Stimulated activated CD4-positive, alpha-beta T cell treated with anti-CD3 and anti-CD28 coated beads, Interleukin-1b, Interleukin-23, amount 100 ng/mL, for 1 hour (primary cell): Measurements from ENCODE around the gene NUCB2.
A peak's percentile ranks its signal among the peaks of the same experiment; 100 is the strongest.

Experiments used
- DNase-seq, 2 donors: peaks; one replicate each; pipeline ENCODE4 v3.0.0-alpha.2; 2020; ENCODE audit warnings: low read depth in 2 of 2

Gene NUCB2

DNA sequence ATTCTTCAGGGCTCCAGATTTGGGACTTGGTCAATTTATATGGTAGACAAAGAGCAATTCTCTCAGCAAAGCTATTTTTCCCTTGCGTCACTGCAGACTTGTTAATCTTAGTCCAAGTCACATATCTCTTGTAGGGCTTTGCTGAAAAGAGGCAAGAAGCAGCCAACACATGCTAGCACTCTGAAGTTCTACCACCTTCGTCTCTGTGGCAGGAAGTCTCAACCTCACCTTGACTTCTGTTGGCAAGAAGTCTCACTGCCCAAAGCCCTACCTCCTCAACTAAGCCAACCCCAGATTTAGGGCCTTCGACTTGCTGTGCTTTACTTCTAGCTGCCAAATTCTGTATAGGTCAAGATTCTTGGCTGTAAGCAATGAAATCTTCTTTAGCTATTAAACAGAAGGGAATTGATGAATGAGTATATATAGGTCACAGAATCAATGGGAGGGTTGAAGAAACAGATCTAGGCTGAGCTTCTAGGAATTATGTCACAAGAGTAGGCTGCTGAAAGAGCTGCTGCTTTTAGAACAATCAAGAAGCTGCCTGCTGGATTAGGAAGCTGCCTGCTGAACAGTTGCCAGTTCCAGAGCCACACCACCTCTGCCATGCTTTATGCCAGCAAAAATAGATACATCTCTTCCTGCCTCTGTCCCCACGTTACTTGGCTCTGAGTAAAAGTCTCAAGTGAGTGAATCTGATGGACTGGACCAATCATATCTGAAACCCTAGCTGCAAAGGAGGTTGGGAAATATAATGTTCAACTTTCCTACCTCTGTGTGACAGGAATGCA, 57.5 kb downstream of the NUCB2 start:
- no peak for DNase-seq

DNA sequence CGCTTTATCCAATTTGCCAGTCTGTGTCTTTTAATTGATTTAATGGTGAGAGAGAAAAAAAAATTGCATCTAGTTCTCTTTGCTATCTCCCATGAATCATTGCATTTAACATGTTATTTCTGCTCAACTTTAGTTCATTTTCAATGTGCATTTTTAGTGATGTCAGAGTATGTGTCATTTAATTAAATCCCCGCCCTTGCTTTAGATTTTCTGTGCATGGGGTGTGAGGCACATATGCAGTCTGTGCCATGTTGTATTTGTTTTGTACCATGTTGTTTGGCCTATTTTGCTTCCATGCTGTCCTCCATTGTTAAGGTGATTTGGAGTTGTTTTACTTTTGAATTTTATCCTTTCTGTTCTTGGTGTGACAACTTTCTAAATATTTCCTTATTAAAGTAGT, 66.7 kb downstream of the NUCB2 start:
- DNase-seq = no peak

DNA sequence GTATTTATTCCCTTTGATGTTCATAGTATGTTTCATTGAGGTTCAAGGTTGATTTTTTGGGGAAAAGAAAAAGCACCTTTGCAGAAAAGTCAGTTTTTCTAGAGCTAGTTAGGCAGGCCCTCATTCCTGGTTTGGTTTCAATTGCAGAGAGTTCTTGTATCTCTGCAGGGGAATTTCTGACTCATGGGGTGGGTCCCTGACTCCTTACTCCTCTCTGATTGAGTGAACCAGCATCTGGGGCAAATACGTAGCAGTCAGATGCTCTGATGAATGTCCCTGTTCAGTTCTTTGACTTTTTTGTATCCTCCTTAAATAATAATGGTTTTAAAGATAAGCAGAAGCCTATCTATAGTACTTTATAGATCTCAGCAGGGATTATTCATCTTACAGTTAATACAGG, 67.4 kb downstream of the NUCB2 start:
- no peak for DNase-seq

DNA sequence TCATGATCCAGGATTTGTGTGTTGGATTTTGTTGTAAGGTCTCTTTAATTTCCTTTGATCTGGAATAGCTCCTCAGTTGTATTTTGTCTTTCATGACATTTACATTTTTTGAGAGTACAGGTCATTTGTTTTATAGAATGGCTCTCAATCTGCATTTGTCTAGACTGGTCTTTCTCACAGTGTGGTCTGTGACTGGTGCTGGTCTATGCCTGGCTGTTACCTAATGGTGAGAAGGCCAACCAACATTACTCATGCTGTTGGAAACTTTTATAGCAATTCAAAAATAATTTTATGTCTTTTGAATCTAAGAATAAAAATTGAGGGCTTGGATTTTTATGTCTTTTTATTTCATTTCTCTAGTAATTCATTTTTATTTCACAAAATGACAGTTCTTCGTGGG, 71.1 kb downstream of the NUCB2 start:
- no peak for DNase-seq

DNA sequence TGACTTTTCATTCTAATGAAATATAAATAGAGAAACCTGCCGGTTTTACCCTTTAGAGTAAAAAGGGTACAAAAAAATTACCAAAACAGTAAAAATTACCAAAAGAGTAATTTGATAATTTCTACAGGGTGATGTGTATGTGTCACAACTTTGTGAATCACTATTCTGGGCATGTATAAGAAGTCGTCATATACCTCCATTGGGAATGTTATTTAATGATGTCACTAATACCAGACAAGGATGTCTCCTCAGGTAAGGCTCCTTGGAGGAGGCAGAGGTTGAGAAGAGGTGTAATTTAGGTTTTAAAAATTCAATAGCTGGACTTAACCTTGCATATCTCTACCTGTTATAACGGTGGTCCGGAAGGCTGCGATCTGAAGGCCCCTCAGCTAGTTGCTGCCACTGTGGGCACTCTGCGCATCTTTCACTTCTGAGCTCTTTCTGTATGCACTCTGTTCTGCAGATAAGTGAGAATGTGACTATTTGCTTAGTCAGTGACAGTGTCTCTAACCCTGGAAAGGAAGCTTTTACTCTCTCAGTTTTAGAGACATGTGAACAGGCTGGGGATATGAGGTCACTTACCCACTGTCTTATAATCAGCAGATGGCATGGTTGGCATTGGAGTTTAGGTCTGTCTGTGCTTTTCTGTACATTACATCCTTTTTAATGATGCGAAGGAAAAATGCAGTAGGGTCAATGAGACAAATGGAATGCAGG, 74.1 kb downstream of the NUCB2 start:
- no peak for DNase-seq

DNA sequence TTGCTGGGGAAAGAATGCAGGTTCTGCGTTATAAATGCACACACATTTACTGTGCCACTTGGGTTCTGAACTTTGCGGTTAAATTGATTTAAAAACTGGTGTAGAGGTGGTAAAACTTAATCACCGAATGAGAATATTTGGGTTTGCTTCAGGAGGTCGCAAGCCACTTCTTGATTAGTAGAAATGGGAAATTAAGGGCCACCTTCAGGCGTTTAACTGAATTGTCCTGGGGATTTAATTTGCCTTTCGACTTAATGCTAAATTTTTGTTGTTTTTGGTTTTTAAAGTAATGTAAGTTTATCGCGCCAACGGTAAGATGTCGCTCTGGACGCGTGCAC, 74.6 kb downstream of the NUCB2 start:
- no peak for DNase-seq

DNA sequence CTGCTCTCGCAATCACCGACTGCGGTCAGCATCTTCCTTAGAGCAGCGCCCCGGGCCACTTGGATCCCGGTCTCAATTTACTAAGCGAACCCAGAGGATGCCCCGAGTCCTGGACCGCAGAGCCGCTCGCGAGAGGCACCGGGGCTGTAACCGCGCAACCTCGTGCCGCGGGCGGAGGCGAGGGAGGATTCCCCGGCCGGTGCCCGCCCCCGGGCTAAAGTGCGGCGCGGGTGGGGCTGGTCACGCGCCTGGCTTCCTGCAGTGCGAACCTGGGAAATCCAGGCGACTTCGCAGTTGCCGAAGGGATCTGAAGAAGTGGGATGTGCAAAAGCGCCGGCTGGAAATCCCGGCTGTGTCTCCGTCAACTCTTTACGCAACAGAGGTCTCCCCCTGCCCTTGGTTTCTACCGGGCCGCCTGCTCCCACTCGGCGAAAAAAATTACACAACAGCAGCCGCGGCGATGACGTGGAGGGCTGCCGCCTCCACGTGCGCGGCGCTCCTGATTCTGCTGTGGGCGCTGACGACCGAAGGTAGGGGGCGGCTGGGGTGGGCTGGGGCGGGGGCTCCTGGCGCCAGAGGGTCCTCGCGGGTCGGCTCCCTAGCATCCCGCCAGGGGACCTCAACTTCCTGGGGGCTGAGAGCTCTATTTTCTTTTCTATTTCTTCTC, 75.1 kb downstream of the NUCB2 start, which contains the start of gene NCR3LG1:
NCR3LG1 (plus strand) TSS at position 291 of the 667 bp plus-strand sequence; CDS start at position 461, 170 bp downstream.
- DNase-seq = peak in 1 of 2 donors; percentile 35

DNA sequence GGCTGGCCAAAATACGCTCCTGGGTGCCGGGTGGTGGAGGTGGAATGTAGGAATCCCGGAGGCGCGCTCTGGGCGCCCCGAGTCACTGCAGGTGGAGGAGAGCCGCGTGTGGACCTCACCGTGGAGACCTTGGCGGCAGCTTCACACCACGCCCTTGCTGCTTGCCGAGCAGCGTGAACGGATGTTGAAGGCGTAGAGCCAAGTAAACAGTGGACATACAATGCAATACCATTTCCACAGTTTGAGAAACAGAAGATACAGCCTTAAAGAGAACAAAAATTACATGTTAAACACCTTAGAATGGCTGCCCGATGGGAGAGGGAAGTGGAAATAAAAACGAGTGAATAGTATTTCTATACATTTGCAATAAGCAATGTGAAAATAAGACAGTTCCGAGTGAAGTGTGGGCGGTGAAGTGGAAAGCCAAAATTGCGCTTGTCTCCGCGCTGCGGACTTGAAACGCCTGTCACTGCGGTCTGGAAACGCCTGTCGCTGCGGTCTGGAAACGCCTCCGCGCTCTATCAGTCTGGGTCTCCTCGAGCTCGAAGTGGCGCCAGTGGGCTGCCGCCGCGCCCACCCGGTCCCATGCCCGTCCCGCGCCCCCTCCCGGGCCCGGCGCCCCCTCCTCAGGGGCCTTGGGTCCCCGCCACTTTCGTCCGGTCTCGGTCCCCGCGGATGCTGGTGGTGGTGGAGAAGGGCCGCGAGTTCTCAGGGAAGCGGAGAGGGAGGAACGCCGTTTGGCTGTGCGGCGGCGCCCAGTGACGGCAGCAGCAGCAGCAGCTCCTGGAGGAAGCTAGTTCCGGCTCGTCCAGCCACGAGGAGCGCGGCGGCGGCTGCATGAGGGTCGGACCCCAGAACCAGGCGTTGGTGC, 76.6 kb downstream of the NUCB2 start:
- DNase-seq = peak in 1 of 2 donors; percentile 6

DNA sequence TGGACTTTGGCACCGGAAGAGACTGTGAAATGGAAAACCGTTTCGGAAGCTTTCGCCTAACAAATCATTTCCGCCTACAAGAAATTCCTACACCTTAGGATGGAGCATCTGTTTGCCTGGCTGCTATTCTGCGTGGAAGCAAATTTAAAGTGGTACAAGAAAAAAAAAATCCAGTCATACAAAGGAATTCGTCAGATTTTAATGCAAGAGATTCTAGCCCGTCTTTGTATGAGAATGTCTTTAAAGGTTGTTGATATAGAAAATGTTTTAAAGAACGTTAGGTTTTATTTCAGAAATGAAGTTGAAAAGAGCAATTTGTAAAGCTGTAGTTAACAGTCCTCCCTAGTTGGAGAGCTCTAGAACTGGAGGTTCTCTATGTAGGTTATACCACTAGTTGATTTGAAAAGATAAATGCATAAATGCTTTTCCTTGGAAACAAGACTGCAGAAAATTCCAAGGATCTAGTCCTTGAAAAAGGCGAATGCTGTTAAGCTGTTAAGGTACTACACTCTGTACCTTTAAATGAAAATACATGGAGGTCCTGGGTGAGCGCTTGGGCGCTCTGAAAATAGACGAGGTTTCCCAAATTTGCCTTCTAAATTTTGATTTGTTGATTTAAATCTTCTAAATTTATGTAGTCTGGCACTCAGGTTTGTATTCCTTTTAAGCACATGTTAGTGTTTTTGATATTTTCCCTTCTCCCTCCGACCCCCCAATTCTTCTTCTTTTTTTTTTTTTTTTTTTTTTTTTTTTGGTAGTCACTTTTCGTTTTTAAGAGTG, 77.5 kb downstream of the NUCB2 start:
- DNase-seq = no peak

DNA sequence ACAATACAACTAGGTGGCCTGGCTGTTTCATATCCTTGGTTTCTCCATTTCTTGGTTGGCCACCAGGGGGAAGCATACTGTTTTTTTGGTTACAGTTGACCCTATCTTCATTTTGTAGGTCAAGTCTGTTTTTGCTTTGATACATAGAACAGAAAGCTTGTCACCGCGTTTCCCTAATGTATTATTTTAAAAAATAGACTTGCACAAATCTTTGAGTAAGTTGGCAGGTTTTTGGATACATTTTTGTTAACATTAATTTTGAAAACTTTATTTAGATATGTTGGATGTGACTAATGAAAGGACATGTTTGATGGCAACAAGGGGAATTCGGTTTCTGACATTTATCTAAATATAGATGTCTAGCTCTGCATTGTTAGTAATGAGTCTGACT, 78.1 kb downstream of the NUCB2 start:
- DNase-seq = peak in 1 of 2 donors; percentile 37

DNA sequence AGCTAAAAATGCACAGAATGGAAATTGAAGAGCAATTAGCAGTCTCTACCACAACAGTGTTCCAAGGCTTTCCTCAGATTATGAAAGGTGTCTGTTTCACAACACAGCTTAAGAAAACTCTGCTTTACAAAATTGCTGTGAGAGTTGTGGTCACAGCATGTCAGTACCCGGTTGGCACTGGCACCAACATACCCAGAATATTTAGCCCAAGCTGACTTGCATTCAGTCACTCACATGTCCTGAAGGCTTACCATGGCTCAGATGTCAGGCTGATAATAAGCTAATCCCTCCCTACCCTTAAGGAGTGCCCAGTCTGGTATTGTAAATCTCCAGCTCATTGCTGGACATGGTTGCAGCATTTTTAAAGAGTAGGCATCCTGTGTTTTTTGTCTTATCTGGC, 90.0 kb downstream of the NUCB2 start:
- no peak for DNase-seq

DNA sequence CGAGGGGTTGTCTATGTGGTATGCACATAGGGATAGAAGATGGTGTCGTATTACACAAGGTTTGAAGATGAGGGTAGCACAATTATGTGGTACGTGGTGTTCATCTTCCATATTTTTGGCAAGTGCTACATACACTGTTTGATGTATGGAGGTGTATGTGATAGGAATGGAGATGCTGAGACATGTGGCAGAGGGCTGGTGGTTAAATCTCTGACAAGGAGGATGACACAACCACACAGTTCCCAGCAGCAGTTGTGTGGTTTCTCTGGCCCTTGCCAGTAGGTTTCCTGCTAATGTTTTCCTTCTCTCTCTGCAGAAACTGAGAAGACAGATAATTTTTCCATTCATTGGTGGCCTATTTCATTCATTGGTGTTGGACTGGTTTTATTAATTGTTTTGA, 92.0 kb downstream of the NUCB2 start:
- no peak for DNase-seq

DNA sequence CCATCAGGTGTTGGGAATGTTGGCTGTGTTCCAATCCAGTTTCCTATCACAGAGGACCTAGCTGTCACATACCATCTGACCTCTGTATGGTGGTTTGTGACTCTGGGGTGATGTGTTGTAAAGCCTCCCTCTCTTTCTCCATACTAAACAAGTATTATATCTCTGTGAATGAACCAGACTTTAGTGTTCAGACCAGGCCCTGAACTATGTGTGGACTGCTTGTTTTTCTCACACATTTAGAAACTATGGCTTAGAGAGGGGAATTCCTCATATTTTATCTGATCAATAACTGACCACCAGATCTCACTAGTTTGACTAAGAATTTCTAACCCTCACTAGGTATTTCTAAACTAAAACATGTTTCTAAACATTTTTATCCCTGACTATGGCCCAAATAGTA, 92.6 kb downstream of the NUCB2 start:
- DNase-seq = no peak

DNA sequence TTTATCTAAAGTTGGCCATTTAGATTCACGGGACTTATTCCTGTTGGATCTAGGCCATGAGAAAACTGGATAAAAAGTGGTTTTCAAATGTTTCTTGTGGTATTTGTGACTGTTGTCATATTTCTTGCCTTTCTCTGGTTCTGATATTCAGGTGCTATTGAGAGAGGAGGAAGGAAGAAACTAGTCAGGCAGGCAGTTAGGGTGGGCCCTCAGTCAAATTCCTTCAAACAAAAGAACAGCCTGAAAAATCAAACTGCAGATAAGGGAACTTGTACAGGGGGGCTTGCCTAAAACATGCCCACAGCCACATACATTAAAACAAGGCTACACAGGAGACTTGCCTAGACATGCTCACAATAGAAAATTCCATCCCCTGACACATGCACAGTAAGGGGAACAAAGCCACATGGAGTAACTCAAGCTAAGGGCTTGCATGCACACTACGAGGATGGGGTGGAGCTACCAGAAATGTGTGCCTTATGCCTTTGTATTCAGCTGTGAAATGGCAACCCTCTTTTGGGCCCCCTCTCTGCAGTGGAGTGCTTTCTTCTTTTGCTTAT, 93.2 kb downstream of the NUCB2 start:
- no peak for DNase-seq

DNA sequence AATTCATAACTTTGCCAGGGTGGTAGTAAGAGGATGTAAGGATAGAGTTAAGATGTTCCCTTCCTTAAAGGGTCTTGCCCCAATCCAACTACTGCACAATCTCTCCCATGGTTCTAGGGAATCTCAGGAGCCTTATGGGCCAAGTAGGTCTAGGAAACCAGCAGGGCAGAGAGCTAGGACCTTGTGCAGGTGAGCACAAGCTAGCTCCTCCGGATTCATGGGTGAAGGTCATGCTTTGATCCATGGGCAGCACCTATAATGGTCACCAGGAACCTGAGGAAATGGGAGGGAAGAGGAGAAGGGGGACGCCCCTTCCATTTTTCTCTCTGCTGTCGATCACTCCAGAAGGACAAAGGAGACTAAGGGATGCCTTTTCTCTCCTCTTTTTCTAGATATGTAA, 95.1 kb downstream of the NUCB2 start:
- DNase-seq = no peak

DNA sequence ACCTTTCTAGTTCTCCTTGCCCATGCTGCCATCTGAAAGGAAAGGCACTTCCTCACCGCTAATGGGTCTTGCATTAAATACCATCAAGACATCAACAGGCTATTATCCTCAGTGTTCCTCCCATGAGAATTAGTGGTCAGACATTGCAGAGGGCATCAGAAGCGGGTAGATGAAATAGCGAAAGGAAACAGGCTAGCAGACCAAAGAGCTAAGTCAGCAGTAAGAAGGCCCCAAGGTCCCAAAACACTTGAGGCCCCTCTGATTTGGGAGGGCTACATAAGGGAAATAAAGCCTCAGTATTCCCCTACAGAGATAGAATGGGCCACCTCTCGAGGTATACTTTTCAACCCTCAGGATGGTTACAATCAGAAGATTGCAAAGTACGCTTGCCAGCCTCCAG, 99.0 kb downstream of the NUCB2 start:
- no peak for DNase-seq

DNA sequence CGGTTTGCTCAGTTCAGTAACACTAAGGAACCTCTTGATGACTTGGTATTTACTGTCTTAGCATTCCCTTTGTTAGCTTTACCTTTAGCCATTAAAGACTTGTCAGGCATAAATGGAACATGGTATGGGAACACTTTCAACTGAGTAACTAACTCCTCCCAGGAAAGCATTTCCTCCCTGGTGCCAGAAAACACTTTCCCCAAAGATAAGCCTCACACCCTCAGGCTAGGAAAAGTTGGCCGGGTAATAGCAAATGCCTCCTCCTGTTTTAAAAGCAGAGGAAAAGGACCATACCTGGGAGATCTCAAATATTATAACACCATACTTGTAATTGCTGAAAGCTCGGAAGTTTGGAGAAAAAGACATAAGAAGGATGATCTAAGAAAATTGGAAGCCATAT, 100.0 kb downstream of the NUCB2 start:
- DNase-seq = no peak

DNA sequence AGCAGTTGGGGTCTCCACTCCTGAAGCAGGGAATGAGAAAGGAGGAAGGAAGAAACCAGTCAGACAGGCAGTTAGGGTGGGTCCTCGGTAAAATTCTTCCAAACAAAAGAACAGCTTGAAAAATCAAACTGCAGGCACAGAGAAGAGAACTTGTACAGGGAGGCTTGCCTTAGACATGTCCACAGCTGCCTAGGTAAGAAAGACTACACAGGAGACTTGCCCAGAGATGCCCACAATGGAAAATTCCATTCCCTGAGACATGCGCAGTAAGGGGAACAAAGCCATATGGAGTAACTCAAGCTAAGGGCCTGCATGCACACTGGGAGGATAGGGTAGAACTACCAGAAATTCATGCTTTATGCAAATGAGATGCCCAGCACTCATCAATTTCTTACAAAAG, 102.1 kb downstream of the NUCB2 start:
- no peak for DNase-seq

DNA sequence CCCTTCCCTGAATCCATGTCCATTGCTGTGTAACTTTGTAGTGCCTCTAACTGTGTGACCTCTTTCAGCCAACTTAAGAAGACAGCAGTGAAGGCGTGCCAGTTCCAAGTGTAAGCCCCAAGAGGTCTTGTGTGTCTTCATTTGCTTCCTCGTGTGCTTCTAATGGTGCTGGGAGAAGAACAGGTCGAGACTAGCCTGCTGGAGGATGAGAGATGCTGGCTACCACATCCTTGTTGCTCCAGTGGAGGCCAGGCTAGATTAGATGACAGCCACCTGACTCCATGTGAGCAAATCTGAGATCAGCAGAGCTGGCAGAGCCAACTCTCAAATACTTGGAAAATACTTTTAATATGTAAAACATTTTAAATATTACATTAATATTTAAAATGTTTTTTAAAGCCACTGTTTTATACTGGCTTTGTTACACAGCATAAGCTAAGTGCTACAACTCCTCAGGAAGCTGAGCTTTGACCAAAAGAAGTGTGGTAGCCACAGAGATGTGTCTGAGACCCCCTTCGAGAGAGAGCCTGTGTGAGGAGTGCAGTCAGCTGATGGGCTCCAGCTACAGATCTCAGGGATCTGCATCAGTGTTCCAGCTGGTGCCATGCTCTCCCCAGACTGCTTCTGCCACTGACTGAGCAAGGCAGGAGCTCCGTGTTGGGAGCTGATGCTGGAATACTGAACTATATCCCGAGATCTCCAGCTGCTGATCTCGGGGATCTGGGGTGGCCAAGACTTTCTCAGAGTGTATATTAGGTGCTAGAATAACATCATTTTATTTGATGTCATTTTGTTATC, 103.0 kb downstream of the NUCB2 start:
- DNase-seq = no peak

DNA sequence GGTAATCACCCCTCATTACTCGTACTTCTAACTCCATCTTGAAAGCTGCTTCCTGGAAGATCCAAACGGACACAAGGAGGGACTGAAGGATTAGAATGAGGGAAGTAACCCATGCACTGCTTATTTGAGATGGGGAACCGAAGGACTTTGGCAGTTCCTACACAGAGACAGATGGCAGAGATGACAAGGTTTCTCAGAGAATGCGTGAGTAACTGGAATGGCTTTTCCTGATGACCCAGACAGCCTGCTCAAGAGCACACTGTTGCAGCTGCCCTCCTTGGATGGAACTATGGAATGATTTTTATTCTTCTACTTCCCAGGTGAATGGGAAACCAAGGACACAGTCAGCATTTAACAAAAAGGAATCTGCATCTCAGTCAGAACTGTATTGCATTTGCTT, 104.6 kb downstream of the NUCB2 start:
- no peak for DNase-seq
